Measurements from ENCODE around the gene C3orf52.
"Not testable (repeated sequence)": the region's sequence is repeated elsewhere in the genome, so short reads cannot be mapped to it uniquely, and the experiment has no call there.

C3orf52 gene

DNA sequence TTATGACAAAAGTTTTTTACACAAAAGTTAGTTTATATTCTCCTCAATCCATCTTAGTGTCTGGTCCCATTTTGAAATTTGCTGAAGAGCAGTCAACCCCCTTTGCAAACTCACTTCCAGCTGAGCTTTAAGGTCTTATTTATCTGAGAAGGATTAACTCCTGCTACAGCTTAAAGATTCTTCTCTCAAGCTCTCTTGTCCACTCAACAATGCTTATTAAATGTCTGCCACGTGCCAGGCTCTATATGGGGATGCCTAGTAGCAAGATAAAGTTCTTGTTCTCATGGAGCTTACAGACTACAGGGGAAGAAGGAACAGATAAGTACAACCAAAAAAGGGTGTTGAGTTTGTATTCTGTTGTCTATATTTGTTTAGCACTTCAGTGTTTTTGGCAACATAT is 33.0 kb upstream of the C3orf52 start:
- Histone ChIP-seq H3K9me3 (replicated peaks in 1 of 11) (no peaks in the 10 kb centered on the region), H3K27me3 (no peaks in the 10 kb centered on the region), H3K4me1 (no peaks in the 10 kb centered on the region), H3K9ac (no peak overlapping the region), H3K27ac (no peak overlapping the region), H4K20me1 (no peaks in the 10 kb centered on the region), H3K36me3 (no peaks in the 10 kb centered on the region), H3K4me3 (no peak overlapping the region), H3K4me2 (no peak overlapping the region)
- TF ChIP-seq Cebpa-rat (IDR thresholded peaks at IDR 0.05) = no peak

DNA sequence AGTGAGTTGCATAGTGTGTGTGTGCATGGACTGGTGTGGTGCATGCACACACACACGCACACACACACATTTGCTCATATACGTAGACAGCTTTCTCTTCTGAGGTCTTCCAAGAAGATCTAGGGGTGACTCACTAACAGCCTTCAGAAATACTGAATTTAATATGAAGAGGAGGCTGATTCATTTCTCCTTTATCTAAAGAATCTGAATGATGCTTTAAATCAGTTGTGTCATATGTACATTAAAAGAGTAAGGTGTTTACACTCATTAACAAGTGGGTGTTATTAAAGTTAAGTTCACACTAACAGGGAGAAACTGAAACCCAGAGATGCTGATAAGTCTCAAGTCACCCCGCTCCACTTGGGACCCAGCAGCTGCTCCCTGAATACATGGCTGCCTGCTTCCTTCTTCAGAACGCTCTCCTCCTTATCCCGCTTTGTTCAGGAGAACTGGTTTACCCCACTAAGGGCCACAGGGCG is 29.7 kb upstream of the C3orf52 start:
- Histone ChIP-seq H3K36me3 (no peaks in the 10 kb centered on the region), H3K27me3 (no peaks in the 10 kb centered on the region), H3K27ac (no peak overlapping the region), H3K4me1 (no peaks in the 10 kb centered on the region), H3K9me3 (replicated peaks in 1 of 11) (peaks cover 0 to 16% (median 5%) of the 10 kb centered on the region in 11 experiments; a peak in 10 of 22 replicates), H3K4me3 (no peak overlapping the region), H3K9ac (no peak overlapping the region), H4K20me1 (no peaks in the 10 kb centered on the region), H3K4me2 (no peak overlapping the region)
- no peak for TF ChIP-seq Cebpa-rat (IDR thresholded peaks at IDR 0.05)

DNA sequence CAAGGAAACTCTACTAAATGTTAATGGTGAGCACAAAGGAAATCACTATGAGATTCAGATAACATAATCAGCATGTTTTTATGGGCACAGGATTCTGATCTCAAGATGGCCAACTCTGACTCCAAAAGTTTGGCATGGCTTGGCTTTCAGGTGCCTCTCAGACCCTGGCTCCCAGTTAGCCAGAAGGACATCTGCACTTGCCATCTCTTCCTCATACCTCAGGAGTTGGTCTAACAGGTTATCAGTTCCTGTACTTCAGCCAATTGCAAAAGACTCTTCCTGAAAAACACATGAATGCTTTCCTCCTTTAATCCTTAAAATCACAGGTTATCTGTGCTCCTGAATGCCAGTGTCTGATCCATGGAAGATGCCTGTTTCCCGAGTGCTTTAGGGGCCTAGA is 26.7 kb upstream of the C3orf52 start:
- no peaks in the 10 kb centered on the region for H3K27me3 ChIP-seq
- peaks cover 0 to 16% (median 5%) of the 10 kb centered on the region in 11 experiments; a peak in 10 of 22 replicates for H3K9me3 ChIP-seq (replicated peaks in 1 of 11)
- no peak overlapping the region for H3K4me3 ChIP-seq
- no peak overlapping the region for H3K9ac ChIP-seq
- no peaks in the 10 kb centered on the region for H4K20me1 ChIP-seq
- TF ChIP-seq Cebpa-rat (IDR thresholded peaks at IDR 0.05) = no peak
- no peaks in the 10 kb centered on the region for H3K36me3 ChIP-seq
- no peaks in the 10 kb centered on the region for H3K4me1 ChIP-seq
- H3K27ac ChIP-seq = no peak overlapping the region
- H3K4me2 ChIP-seq = no peak overlapping the region

DNA sequence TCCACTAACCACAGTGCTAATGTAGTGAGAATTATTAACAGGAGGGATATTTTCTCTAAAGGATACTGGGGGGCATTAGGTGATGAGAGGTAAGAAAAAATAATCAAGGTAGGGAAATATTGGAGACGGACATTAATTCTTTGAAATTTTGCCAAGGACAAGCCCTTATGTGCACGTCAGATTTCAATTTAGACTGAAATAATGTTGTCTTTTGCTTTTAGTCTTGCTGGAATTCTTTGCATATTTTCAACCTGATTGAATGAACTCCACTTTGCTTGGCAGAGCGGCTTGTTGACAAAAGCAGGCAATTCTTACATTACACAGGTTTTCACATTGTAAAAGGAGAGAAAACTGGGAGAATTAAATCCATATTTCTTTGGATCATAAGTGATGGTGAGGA is 25.0 kb upstream of the C3orf52 start:
- Histone ChIP-seq H3K4me3 (no peak overlapping the region), H3K4me2 (no peak overlapping the region), H3K4me1 (no peaks in the 10 kb centered on the region), H3K36me3 (no peaks in the 10 kb centered on the region), H3K9ac (no peak overlapping the region), H3K27me3 (no peaks in the 10 kb centered on the region), H3K9me3 (replicated peaks in 1 of 11) (peaks cover 0 to 16% (median 5%) of the 10 kb centered on the region in 11 experiments; a peak in 10 of 22 replicates), H3K27ac (no peak overlapping the region), H4K20me1 (no peaks in the 10 kb centered on the region)
- TF ChIP-seq Cebpa-rat (IDR thresholded peaks at IDR 0.05) = no peak

DNA sequence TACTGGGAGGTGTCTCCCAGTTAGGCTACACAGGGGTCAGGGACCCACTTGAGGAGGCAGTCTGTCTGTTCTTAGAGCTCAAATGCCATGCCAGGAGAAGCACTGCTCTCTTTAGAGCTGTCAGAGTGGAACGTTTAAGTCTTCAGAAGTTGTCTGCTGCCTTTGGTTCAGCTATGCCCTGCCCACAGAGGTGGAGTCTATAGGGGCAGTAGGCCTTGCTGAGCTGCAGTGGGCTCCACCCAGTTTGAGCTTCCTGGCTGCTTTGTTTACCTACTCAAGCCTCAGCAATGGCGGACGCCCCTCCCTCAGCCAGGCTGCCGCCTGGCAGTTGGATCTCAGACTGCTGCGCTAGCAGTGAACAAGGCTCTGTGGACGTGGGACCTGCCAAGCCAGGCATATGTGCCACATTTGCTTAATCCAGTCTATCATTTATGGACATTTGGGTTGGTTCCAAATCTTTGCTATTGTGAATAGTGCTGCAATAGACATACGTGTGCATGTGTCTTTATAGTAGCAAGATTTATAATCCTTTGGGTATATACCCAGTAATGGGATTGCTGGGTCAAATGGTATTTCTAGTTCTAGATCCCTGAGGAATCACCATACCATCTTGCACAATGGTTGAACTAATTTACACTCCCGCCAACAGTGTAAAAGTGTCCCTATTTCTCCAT is 13.7 kb upstream of the C3orf52 start:
- H3K9me3 ChIP-seq (replicated peaks in 1 of 11); H3K27ac ChIP-seq; H3K4me1 ChIP-seq; H3K9ac ChIP-seq; H3K36me3 ChIP-seq; H3K4me3 ChIP-seq; H4K20me1 ChIP-seq; H3K27me3 ChIP-seq; H3K4me2 ChIP-seq: not testable (repeated sequence)

DNA sequence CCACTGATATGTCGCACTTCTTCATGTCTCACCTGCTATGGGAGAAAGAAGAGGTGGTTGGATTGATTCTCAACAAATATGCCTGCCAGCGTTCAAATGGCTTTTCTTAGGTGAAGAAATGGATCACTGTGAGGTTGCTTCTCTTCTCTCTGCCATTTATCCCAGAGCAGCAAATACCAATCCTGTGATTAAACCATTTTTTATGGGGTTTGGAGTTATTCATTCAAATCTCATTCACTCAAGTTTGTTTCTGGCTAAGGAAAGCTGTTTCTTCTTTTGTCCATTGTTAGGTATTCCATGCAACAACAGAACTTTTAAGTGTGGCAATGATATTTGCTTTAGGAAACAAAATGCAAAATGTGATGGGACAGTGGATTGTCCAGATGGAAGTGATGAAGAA is 12.2 kb upstream of the C3orf52 start:
- Histone ChIP-seq H3K4me1 (no peaks in the 10 kb centered on the region), H3K4me3 (no peak overlapping the region), H3K27ac (no peak overlapping the region), H3K9ac (no peak overlapping the region), H3K27me3 (no peaks in the 10 kb centered on the region), H3K36me3 (no peaks in the 10 kb centered on the region), H3K4me2 (no peak overlapping the region), H4K20me1 (no peaks in the 10 kb centered on the region), H3K9me3 (replicated peaks in 1 of 11) (peaks cover 0 to 10% (median 0%) of the 10 kb centered on the region in 11 experiments; a peak in 4 of 22 replicates)
- no peak for TF ChIP-seq Cebpa-rat (IDR thresholded peaks at IDR 0.05)

DNA sequence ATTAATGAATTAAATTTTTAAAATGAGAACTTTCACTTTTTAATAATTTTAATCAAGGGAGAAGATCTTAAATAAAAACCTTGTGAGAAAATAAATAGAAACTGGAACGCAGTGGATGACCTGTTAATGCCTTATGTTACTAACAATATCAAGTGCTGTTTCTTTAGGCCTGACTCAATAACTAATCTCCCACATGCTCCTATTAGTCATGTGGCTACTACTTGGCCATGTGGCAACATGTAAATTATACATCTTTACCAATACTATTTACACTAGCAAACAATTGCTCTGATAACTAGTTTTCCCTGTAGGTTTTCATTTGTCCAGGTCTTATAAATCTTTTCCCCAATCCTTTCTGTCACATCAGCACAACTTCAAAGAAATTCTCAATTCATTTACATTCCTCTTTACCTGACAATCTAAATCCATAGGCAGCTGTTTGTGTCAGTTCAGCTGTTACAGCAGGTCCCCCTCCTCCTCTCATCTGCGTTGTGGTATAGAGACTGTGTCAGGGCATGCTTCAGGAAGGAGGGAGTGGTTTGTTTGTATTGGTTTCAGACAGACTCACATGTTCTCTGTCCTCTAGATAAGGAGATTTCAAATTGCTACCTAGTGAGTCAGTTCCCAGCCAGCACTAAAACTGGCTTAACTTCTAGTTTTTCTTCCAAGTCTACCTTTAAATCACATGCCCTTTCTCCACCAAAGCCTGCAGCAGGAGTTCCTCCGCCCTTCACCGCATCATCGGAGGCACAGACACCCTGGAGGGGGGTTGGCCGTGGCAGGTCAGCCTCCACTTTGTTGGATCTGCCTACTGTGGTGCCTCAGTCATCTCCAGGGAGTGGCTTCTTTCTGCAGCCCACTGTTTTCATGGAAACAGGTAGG is 11.3 kb upstream of the C3orf52 start:
- Histone ChIP-seq H3K4me2 (no peak overlapping the region), H3K36me3 (no peaks in the 10 kb centered on the region), H3K27ac (no peak overlapping the region), H4K20me1 (no peaks in the 10 kb centered on the region), H3K4me3 (no peak overlapping the region), H3K9me3 (replicated peaks in 1 of 11) (peaks cover 0 to 10% (median 0%) of the 10 kb centered on the region in 11 experiments; a peak in 4 of 22 replicates), H3K9ac (no peak overlapping the region), H3K27me3 (no peaks in the 10 kb centered on the region), H3K4me1 (no peaks in the 10 kb centered on the region)
- no peak for TF ChIP-seq Cebpa-rat (IDR thresholded peaks at IDR 0.05)

DNA sequence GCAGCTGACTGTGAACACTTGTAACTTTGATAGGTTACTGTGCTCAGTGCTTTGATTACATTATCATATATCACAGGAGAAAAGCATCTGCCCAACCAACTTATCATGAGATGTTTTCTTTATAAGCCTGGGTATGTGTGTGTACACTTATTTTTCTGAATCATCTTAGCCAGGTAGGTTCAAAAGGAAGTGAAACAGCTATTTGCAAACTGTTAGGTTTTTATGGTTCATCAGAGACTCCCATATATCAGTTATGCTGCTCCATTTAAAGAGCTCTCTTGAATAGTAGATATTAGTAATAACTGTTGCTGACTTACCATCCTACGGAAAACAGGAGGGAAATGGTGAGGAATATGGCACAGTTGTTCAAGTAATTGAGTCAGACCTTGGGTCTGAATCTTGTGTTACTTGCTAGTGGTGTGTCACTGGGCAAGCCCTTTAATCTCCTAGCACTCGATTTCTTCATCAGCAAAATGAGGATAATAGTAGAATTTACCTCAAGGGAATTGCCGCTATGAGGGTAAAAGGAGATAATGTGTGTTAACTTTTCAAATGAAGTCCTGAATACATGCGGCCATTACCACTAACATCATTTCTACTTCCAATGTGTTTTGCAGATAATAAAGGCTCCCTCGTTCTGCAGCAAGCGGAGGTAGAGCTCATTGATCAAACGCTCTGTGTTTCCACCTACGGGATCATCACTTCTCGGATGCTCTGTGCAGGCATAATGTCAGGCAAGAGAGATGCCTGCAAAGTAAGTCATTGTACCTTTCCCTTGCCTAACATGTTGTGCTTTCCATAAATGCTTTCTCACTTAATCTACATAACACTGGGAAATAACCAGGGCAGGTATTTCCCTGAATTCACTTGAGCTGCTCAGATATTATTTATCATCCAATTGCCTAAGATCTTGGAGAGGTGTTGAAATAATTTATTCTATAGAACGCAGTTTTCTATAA is 7.8 kb upstream of the C3orf52 start:
- Histone ChIP-seq H3K4me3 (no peak overlapping the region), H3K4me1 (no peaks in the 10 kb centered on the region), H3K27ac (no peak overlapping the region), H3K27me3 (0 out of 22 replicates have a peak, but pooled peaks cover 0 to 4% (median 0%) of the 10 kb centered on the region in 11 experiments), H3K36me3 (no peaks in the 10 kb centered on the region), H4K20me1 (no peaks in the 10 kb centered on the region), H3K9ac (no peak overlapping the region), H3K4me2 (no peak overlapping the region), H3K9me3 (replicated peaks in 1 of 11) (no peaks in the 10 kb centered on the region)
- TF ChIP-seq Cebpa-rat (IDR thresholded peaks at IDR 0.05) = no peak

DNA sequence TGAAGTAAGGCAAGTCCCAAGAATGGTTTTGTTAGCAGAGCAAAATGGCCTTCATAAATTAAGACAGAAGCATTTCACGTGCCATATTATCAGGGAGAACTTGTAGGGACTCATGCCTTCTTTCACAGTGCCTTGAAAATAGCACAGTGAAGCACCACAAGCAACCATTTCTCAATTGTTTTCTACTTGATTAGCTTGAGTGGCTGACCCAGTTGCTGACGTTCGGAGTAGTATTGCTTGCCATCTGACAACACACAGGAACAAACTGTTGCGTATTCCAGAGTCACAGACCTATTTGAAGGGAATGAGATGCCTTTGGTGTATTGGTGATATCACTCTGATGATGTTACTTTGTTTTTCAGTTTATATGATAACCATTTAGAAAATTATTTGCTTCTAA is 3.0 kb upstream of the C3orf52 start:
- peaks cover 36 to 48% (median 38%) of the 10 kb centered on the region in 11 experiments for H3K27me3 ChIP-seq
- H3K4me3 ChIP-seq = no peak overlapping the region
- no peak for TF ChIP-seq Cebpa-rat (IDR thresholded peaks at IDR 0.05)
- H3K9ac ChIP-seq = no peak overlapping the region
- peaks cover 0 to 19% (median 11%) of the 10 kb centered on the region in 11 experiments; a peak in 13 of 22 replicates for H3K9me3 ChIP-seq (replicated peaks in 1 of 11)
- H3K4me2 ChIP-seq = no peak overlapping the region
- no peaks in the 10 kb centered on the region for H3K36me3 ChIP-seq
- no peaks in the 10 kb centered on the region for H4K20me1 ChIP-seq
- H3K4me1 ChIP-seq = peaks cover 0 to 8% (median 0%) of the 10 kb centered on the region in 10 experiments; a peak in 1 of 20 replicates
- H3K27ac ChIP-seq = no peak overlapping the region
